ENCODE data around the gene DAP. TPM values are rescaled to one million over a fixed set of nuclear protein-coding genes. Genes with fewer than 3 reads are reported as not detected.

The DAP gene
- polyA plus RNA-seq, 2 of the 4 experiments (the other 2 are of a cell fraction), result 24.2 to 54.9 TPM

GRCh38 chr5:10746711-10747110, 14.3 kb downstream of the DAP start:
- FAIRE-seq (no peak), DNase-seq (ENCODE audit: low read depth in 1 of 2, low spot score in 1 of 2) (no peak), ATAC-seq (no peak)
- Histone ChIP-seq H3K4me1 (peaks cover 9% of the 10 kb centered on the region), H3K27ac (no peak overlapping the region), H3K4me2 (no peak overlapping the region), H3K4me3 (no peak overlapping the region), H3K9me3 (peaks cover under 1% of the 10 kb centered on the region; the same call in 1 of the 3 replicates)
- WGBS (ENCODE audit: missing lambda C conversion rate), result 97% methylated on average over 6 of the region's 6 CpGs
- POLR2A ChIA-PET, result no interaction called here
- TF ChIP-seq, protein P1, sequence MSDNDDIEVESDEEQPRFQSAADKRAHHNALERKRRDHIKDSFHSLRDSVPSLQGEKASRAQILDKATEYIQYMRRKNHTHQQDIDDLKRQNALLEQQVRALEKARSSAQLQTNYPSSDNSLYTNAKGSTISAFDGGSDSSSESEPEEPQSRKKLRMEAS (IDR thresholded peaks at IDR 0.05), result no peak
- TF ChIP-seq CHD2 (IDR thresholded peaks at IDR 0.05; ENCODE audit: low read length, partially characterized antibody) (no peak), MYC (IDR thresholded peaks at IDR 0.05; ENCODE audit: borderline replicate concordance, low read length) (no peak), POLR2A (IDR thresholded peaks at IDR 0.05; ENCODE audit: low read length) (no peak), RAD21 (conservative IDR thresholded peaks at IDR 0.05 in 1 of 2, IDR thresholded peaks at IDR 0.05 in 1 of 2) (no peak), CBX2 (IDR thresholded peaks at IDR 0.05; ENCODE audit: borderline replicate concordance, low read depth) (no peak)
- CTCF ChIA-PET, result no interaction called here

DNA sequence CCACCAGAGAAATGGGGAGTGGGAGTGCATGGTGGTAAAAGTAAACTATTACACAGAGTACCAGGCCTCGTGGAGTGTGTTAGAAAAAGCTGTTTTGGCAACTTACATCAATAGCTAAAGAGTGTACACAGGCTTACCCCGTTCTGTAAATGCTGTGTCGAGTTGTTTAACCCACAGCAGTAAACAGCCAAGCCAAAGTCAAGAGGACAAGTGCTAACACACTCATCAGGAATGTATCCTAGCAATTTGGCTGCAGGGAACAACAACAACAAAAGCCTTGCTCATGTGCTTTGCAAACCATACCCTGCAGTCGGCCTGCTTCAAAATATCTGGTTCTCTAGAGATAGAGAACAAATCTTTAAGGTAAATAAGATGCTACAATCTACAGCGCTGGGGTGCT, 15.9 kb downstream of the DAP start:
- TF ChIP-seq NR3C1 (IDR thresholded peaks at IDR 0.05) (no peak), NPAS2 (CRISPR knock-in tag; IDR thresholded peaks at IDR 0.05; ENCODE audit: borderline replicate concordance) (no peak), EHF (CRISPR knock-in tag; IDR thresholded peaks at IDR 0.05) (no peak), POLR2A (IDR thresholded peaks at IDR 0.05; ENCODE audit: low read length) (no peak), CHD2 (IDR thresholded peaks at IDR 0.05; ENCODE audit: low read length, partially characterized antibody) (no peak), EP300 (IDR thresholded peaks at IDR 0.05) (no peak), ZSCAN20 (CRISPR knock-in tag; IDR thresholded peaks at IDR 0.05) (no peak)
- TF ChIP-seq, protein P2, sequence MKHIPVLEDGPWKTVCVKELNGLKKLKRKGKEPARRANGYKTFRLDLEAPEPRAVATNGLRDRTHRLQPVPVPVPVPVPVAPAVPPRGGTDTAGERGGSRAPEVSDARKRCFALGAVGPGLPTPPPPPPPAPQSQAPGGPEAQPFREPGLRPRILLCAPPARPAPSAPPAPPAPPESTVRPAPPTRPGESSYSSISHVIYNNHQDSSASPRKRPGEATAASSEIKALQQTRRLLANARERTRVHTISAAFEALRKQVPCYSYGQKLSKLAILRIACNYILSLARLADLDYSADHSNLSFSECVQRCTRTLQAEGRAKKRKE (CRISPR knock-in tag; IDR thresholded peaks at IDR 0.05; ENCODE audit: low read depth), result no peak
- DNase-seq (ENCODE audit: low read depth in 1 of 2, low spot score in 1 of 2) (no peak), FAIRE-seq (no peak), ATAC-seq (no peak)
- WGBS (ENCODE audit: missing lambda C conversion rate), result 82% methylated on average over 5 of the region's 5 CpGs
- H3K4me2 ChIP-seq, result no peak overlapping the region
- no peak overlapping the region for H3K27ac ChIP-seq
- H3K4me1 ChIP-seq, result peaks cover 9% of the 10 kb centered on the region
- H3K4me3 ChIP-seq, result no peak overlapping the region
- ChIA-PET CTCF (interaction anchor here (0.9 kb wide), 1 partner anchor 93 kb away, joined by 3 read pairs; no protein-coding TSS in a partner anchor), POLR2A (no interaction called here)
- H3K9me3 ChIP-seq, result peaks cover 15% of the 10 kb centered on the region

- DNase-seq (ENCODE audit: low read depth in 1 of 2, low spot score in 1 of 2) (no peak), ATAC-seq (no peak), FAIRE-seq (no peak)
- H3K27ac ChIP-seq, result no peak overlapping the region
- ChIA-PET CTCF (interaction anchor here (0.9 to 1.2 kb wide), 2 partner anchors 94 to 122 kb away, joined by 3 read pairs; no protein-coding TSS in a partner anchor), POLR2A (no interaction called here)
- no peak overlapping the region for H3K4me3 ChIP-seq
- 97% methylated on average over 8 of the region's 8 CpGs for WGBS (ENCODE audit: missing lambda C conversion rate)
- H3K4me1 ChIP-seq, result peaks cover 9% of the 10 kb centered on the region
- no peak for TF ChIP-seq ZNF302 (CRISPR knock-in tag; IDR thresholded peaks at IDR 0.05)
- H3K4me2 ChIP-seq, result no peak overlapping the region
- H3K9me3 ChIP-seq, result peaks cover 19% of the 10 kb centered on the region
Measured at GRCh38 chr5:10744681-10745080, 16.4 kb downstream of the DAP start.

GRCh38 chr5:10743951-10744350, 17.1 kb downstream of the DAP start:
- Histone ChIP-seq H3K4me3 (no peak overlapping the region), H3K4me1 (peaks cover 9% of the 10 kb centered on the region), H3K4me2 (no peak overlapping the region), H3K27ac (no peak overlapping the region), H3K9me3 (peaks cover 23% of the 10 kb centered on the region)
- ATAC-seq, result no peak
- ChIA-PET CTCF (interaction anchor here (1.2 to 1.5 kb wide), 2 partner anchors 49 to 123 kb away, joined by 3 read pairs; no protein-coding TSS in a partner anchor), POLR2A (no interaction called here)
- DNase-seq (ENCODE audit: low read depth in 1 of 2, low spot score in 1 of 2), result no peak
- TF ChIP-seq, protein P3, sequence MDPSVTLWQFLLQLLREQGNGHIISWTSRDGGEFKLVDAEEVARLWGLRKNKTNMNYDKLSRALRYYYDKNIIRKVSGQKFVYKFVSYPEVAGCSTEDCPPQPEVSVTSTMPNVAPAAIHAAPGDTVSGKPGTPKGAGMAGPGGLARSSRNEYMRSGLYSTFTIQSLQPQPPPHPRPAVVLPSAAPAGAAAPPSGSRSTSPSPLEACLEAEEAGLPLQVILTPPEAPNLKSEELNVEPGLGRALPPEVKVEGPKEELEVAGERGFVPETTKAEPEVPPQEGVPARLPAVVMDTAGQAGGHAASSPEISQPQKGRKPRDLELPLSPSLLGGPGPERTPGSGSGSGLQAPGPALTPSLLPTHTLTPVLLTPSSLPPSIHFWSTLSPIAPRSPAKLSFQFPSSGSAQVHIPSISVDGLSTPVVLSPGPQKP (IDR thresholded peaks at IDR 0.05; ENCODE audit: low read depth, low read length), result no peak
- TF ChIP-seq FOXS1 (CRISPR knock-in tag; IDR thresholded peaks at IDR 0.05) (no peak), RCOR1 (IDR thresholded peaks at IDR 0.05; ENCODE audit: low read depth, low read length) (no peak), HES2 (IDR thresholded peaks at IDR 0.05) (no peak), CEBPB (IDR thresholded peaks at IDR 0.05) (no peak), HEYL (CRISPR knock-in tag; IDR thresholded peaks at IDR 0.05) (no peak), KDM1A (IDR thresholded peaks at IDR 0.05; ENCODE audit: low read depth) (no peak), JUN (IDR thresholded peaks at IDR 0.05) (no peak), NFE2L2 (conservative IDR thresholded peaks at IDR 0.05; ENCODE audit: low read length) (no peak), EP300 (IDR thresholded peaks at IDR 0.05) (no peak)
- no peak for FAIRE-seq

Data from A549 (cell line).